ENCODE measurements around the gene INHBE. TPM values are rescaled to one million over a fixed set of nuclear protein-coding genes. Genes with fewer than 3 reads are reported as not detected.
A peak's percentile ranks its signal among the peaks of the same experiment; 100 is the strongest.
"Not testable (repeated sequence)": the region's sequence is repeated elsewhere in the genome, so short reads cannot be mapped to it uniquely, and the experiment has no call there.

Gene INHBE
- total RNA-seq, 2 experiments from 2014 or later: 1.2 to 1.7 TPM

- Mint-ChIP-seq H3K36me3 (peaks cover 8% of the 10 kb centered on the region), H3K9me3 (no peaks in the 10 kb centered on the region), H3K4me1 (peaks cover 29% of the 10 kb centered on the region), H3K27me3 (peaks cover 3% of the 10 kb centered on the region), H3K4me3 (peak overlapping the region; percentile 92), H3K27ac (peak overlapping the region; percentile 97)
- DNase-seq: no peak
Measured at GRCh38 chr12:57431654-57432188, 23.4 kb upstream of the INHBE start.

GRCh38 chr12:57433370-57433769 is 21.7 kb upstream of the INHBE start:
- DNase-seq: no peak

GRCh38 chr12:57434517-57435223 is 20.4 kb upstream of the INHBE start, which contains the start of gene INHBC:
Gene INHBC (plus strand): TSS chr12:57434784. CDS start chr12:57434887, 103 bp downstream.
- H3K27ac Mint-ChIP-seq: no peak within 1 kb of the TSS
- peak within 1 kb of the TSS; percentile 45 for H3K4me3 Mint-ChIP-seq
- peaks cover 15% of the 10 kb centered on the region for H3K4me1 Mint-ChIP-seq
- no peaks in the 10 kb centered on the region for H3K9me3 Mint-ChIP-seq
- no peak for DNase-seq
- H3K27me3 Mint-ChIP-seq: peaks cover 3% of the 10 kb centered on the region
- H3K36me3 Mint-ChIP-seq: peaks cover 2% of the 10 kb centered on the region

More at GRCh38 chr12:57433370-57433769, 21.7 kb upstream of the INHBE start:
- no peak overlapping the region for H3K4me3 Mint-ChIP-seq
- peaks cover 7% of the 10 kb centered on the region for H3K36me3 Mint-ChIP-seq
- no peak overlapping the region for H3K27ac Mint-ChIP-seq
- H3K4me1 Mint-ChIP-seq: peaks cover 24% of the 10 kb centered on the region
- H3K9me3 Mint-ChIP-seq: no peaks in the 10 kb centered on the region
- H3K27me3 Mint-ChIP-seq: peaks cover 3% of the 10 kb centered on the region

- H3K9me3 Mint-ChIP-seq: no peaks in the 10 kb centered on the region
- no peak for DNase-seq
- no peaks in the 10 kb centered on the region for H3K36me3 Mint-ChIP-seq
- peaks cover 15% of the 10 kb centered on the region for H3K4me1 Mint-ChIP-seq
- H3K4me3 Mint-ChIP-seq: peak overlapping the region; percentile 45
- H3K27ac Mint-ChIP-seq: no peak overlapping the region
- H3K27me3 Mint-ChIP-seq: peaks cover 3% of the 10 kb centered on the region
Measured at GRCh38 chr12:57435293-57435692, 19.8 kb upstream of the INHBE start.

- Mint-ChIP-seq H3K4me3 (no peak overlapping the region), H3K4me1 (peaks cover 5% of the 10 kb centered on the region), H3K27ac (no peak overlapping the region), H3K27me3 (no peaks in the 10 kb centered on the region), H3K9me3 (peaks cover 3% of the 10 kb centered on the region), H3K36me3 (no peaks in the 10 kb centered on the region)
- DNase-seq: no peak
Measured at GRCh38 chr12:57438400-57438799, 16.7 kb upstream of the INHBE start.

- Mint-ChIP-seq H3K27me3 (no peaks in the 10 kb centered on the region), H3K9me3 (peaks cover 3% of the 10 kb centered on the region), H3K27ac (no peak overlapping the region), H3K4me1 (peaks cover 5% of the 10 kb centered on the region), H3K4me3 (no peak overlapping the region), H3K36me3 (no peaks in the 10 kb centered on the region)
- DNase-seq: no peak
Measured at GRCh38 chr12:57439762-57440266, 15.3 kb upstream of the INHBE start.

GRCh38 chr12:57441393-57441792 is 13.7 kb upstream of the INHBE start:
- H3K27ac Mint-ChIP-seq, H3K4me1 Mint-ChIP-seq, H3K9me3 Mint-ChIP-seq, H3K4me3 Mint-ChIP-seq, DNase-seq, H3K36me3 Mint-ChIP-seq, H3K27me3 Mint-ChIP-seq: not testable (repeated sequence)

GRCh38 chr12:57441846-57442427 is 13.2 kb upstream of the INHBE start:
- Mint-ChIP-seq H3K27ac (no peak overlapping the region), H3K27me3 (no peaks in the 10 kb centered on the region), H3K4me1 (no peaks in the 10 kb centered on the region), H3K4me3 (no peak overlapping the region), H3K36me3 (no peaks in the 10 kb centered on the region), H3K9me3 (peaks cover 3% of the 10 kb centered on the region)
- DNase-seq: no peak

GRCh38 chr12:57444337-57444736 is 10.8 kb upstream of the INHBE start:
- not testable (repeated sequence) for H3K9me3 Mint-ChIP-seq, H3K36me3 Mint-ChIP-seq, H3K27me3 Mint-ChIP-seq, H3K4me1 Mint-ChIP-seq, DNase-seq, H3K4me3 Mint-ChIP-seq, H3K27ac Mint-ChIP-seq

- DNase-seq: no peak
- no peak overlapping the region for H3K27ac Mint-ChIP-seq
- H3K36me3 Mint-ChIP-seq: no peaks in the 10 kb centered on the region
- H3K4me1 Mint-ChIP-seq: no peaks in the 10 kb centered on the region
- peaks cover 3% of the 10 kb centered on the region for H3K9me3 Mint-ChIP-seq
- H3K27me3 Mint-ChIP-seq: no peaks in the 10 kb centered on the region
- H3K4me3 Mint-ChIP-seq: no peak overlapping the region
Measured at GRCh38 chr12:57444744-57445143, 10.4 kb upstream of the INHBE start.

- no peak overlapping the region for H3K27ac Mint-ChIP-seq
- no peaks in the 10 kb centered on the region for H3K27me3 Mint-ChIP-seq
Measured at GRCh38 chr12:57446292-57446960, 8.7 kb upstream of the INHBE start.

GRCh38 chr12:57448669-57449068 is 6.4 kb upstream of the INHBE start:
- H3K4me1 Mint-ChIP-seq: peaks cover 2% of the 10 kb centered on the region
- no peak overlapping the region for H3K4me3 Mint-ChIP-seq
- DNase-seq: no peak
- H3K27me3 Mint-ChIP-seq: no peaks in the 10 kb centered on the region
- no peaks in the 10 kb centered on the region for H3K9me3 Mint-ChIP-seq
- no peak overlapping the region for H3K27ac Mint-ChIP-seq
- no peaks in the 10 kb centered on the region for H3K36me3 Mint-ChIP-seq

More at GRCh38 chr12:57446292-57446960, 8.7 kb upstream of the INHBE start:
- Mint-ChIP-seq H3K36me3 (no peaks in the 10 kb centered on the region), H3K4me1 (no peaks in the 10 kb centered on the region), H3K4me3 (no peak overlapping the region), H3K9me3 (peaks cover 3% of the 10 kb centered on the region)
- DNase-seq: no peak

GRCh38 chr12:57449375-57449774 is 5.7 kb upstream of the INHBE start:
- no peak for DNase-seq
- H3K36me3 Mint-ChIP-seq: no peaks in the 10 kb centered on the region
- H3K27ac Mint-ChIP-seq: no peak overlapping the region
- H3K4me1 Mint-ChIP-seq: peaks cover 2% of the 10 kb centered on the region
- no peak overlapping the region for H3K4me3 Mint-ChIP-seq
- H3K27me3 Mint-ChIP-seq: no peaks in the 10 kb centered on the region
- H3K9me3 Mint-ChIP-seq: no peaks in the 10 kb centered on the region

- H3K27ac Mint-ChIP-seq: no peak overlapping the region
- peaks cover 5% of the 10 kb centered on the region for H3K4me1 Mint-ChIP-seq
- H3K9me3 Mint-ChIP-seq: no peaks in the 10 kb centered on the region
- no peaks in the 10 kb centered on the region for H3K27me3 Mint-ChIP-seq
- no peak overlapping the region for H3K4me3 Mint-ChIP-seq
- no peak for DNase-seq
- H3K36me3 Mint-ChIP-seq: no peaks in the 10 kb centered on the region
Measured at GRCh38 chr12:57450057-57450456, 5.0 kb upstream of the INHBE start.

GRCh38 chr12:57451233-57451778 is 3.8 kb upstream of the INHBE start:
- no peak for DNase-seq
- no peaks in the 10 kb centered on the region for H3K36me3 Mint-ChIP-seq
- H3K27me3 Mint-ChIP-seq: no peaks in the 10 kb centered on the region
- no peak overlapping the region for H3K4me3 Mint-ChIP-seq
- H3K4me1 Mint-ChIP-seq: peaks cover 13% of the 10 kb centered on the region
- no peaks in the 10 kb centered on the region for H3K9me3 Mint-ChIP-seq
- no peak overlapping the region for H3K27ac Mint-ChIP-seq

Data from activated naive CD8-positive, alpha-beta T cell treated with anti-CD3 and anti-CD28 coated beads for 36 hours (primary cell).